Measurements from ENCODE around the gene EPX.

GRCh38 chr17:58210922-58211321, 18.4 kb downstream of the EPX start:
- TF ChIP-seq CTCF (IDR thresholded peaks at IDR 0.05) (no peak), POLR2A (IDR thresholded peaks at IDR 0.05) (no peak)
